H1 (cell line): Measurements from ENCODE around the gene FGF14. TPM values are rescaled to one million over a fixed set of nuclear protein-coding genes. Genes with fewer than 3 reads are reported as not detected.

ENCODE experiments used
- NANOG ChIP-seq: IDR thresholded peaks from 2 replicates; pipeline ENCODE4 v1.6.1; 2011; ENCODE audit warnings: low read length, low read depth, mild to moderate bottlenecking, inconsistent platforms; ENCODE audit not compliant: insufficient read depth, poor library complexity, severe bottlenecking
- TAF7 ChIP-seq: optimal IDR thresholded peaks from 2 replicates; pipeline ENCODE3; 2011; ENCODE audit warnings: low read depth, mild to moderate bottlenecking, inconsistent platforms, low read length, moderate library complexity, borderline replicate concordance
- TEAD4 ChIP-seq: IDR thresholded peaks from 2 replicates; pipeline ENCODE4 v1.6.1; 2012; ENCODE audit warnings: low read depth, low read length, inconsistent platforms, mixed read lengths
- polyA plus RNA-seq, 7 experiments: library from polyadenylated mRNA; depleted of rRNA in 3 of 7; stranded (reverse) in 5 of 7; unstranded in 2 of 7; fragments of >200 nt in 5 of 7; fragments of 200-250 nt in 2 of 7; gene quantifications; 1 replicate in 5 of 7; 2 replicates in 1 of 7; 4 replicates in 1 of 7; pipeline versions ENCODE4 v1.2.1 to v1.2.3, GENCODE V29; 2011 to 2013; ENCODE audit warnings: missing spikeins in 2 of 7, mixed read lengths in 2 of 7
- total RNA-seq: library from RNA; stranded (reverse); fragmentation: NEBNext Ultra II Directional; extraction: Animal tissue kit (Norgen Biotek cat#: 25700); gene quantifications from 2 replicates; pipeline ENCODE4 v1.2.1, GENCODE V29; 2021

Gene FGF14
- total and polyA plus RNA-seq, 2 of the 8 experiments (the other 6 are each of a cell fraction or from before 2014, with no cell fraction given), result 0.05 to 0.58 TPM

- TF ChIP-seq TAF7 (no peak), NANOG (no peak), TEAD4 (no peak)
Observed at GRCh38 chr13:102277286-102277685, 124.6 kb downstream of the FGF14 start (continued).
